Measurements from ENCODE around the gene GNAL.

GRCh38 chr18:11839556-11839955, 150.5 kb downstream of the GNAL start:
- TF ChIP-seq CTCF (IDR thresholded peaks at IDR 0.05) (no peak), POLR2A (IDR thresholded peaks at IDR 0.05) (no peak), POLR2AphosphoS5 (IDR thresholded peaks at IDR 0.05) (no peak), EP300 (IDR thresholded peaks at IDR 0.05) (no peak)

All from sigmoid colon (tissue), 4 donors.